Small intestine (tissue), 7 donors: ENCODE data around the gene OPRD1. TPM values are rescaled to one million over a fixed set of nuclear protein-coding genes. Genes with fewer than 3 reads are reported as not detected.

Source experiments
- DNase-seq, 2 donors: peaks; one replicate each; pipeline versions ENCODE4 v3.0.0 to v3.0.0-alpha.2; 2013
- FAIRE-seq: peaks from 2 replicates; lab custom pipeline; 2012; peaks lifted over from hg19 to GRCh38; lab: Jason Lieb, UNC
- H3K27ac ChIP-seq, 3 donors: one replicate each; pipeline ENCODE4 v1.5.1; 2013; ENCODE audit warnings: low read length in 2 of 3, mild to moderate bottlenecking in 2 of 3, control low read depth in 1 of 3, inconsistent platforms in 1 of 3, low read depth in 1 of 3, moderate library complexity in 1 of 3
- H3K27me3 ChIP-seq, 3 donors: one replicate each; pipeline ENCODE4 v1.6.1; 2013; ENCODE audit warnings: low read length in 3 of 3, inconsistent platforms in 1 of 3; ENCODE audit not compliant: control insufficient read depth in 3 of 3, insufficient read depth in 3 of 3
- H3K36me3 ChIP-seq, 3 donors: one replicate each; pipeline ENCODE4 v1.6.1; 2013; ENCODE audit warnings: low read length in 3 of 3, inconsistent platforms in 1 of 3, low read depth in 1 of 3, mild to moderate bottlenecking in 1 of 3, moderate library complexity in 1 of 3; ENCODE audit not compliant: control insufficient read depth in 3 of 3, insufficient read depth in 2 of 3
- H3K4me1 ChIP-seq, 3 donors: one replicate each; pipeline ENCODE4 v1.6.1; 2013; ENCODE audit warnings: low read length in 2 of 3, inconsistent platforms in 1 of 3, low read depth in 1 of 3, mild to moderate bottlenecking in 1 of 3, moderate library complexity in 1 of 3; ENCODE audit not compliant: control insufficient read depth in 3 of 3, insufficient read depth in 2 of 3
- H3K4me3 ChIP-seq, 3 donors: one replicate each; pipeline ENCODE4 v1.5.1; 2013; ENCODE audit warnings: low read length in 3 of 3, control low read depth in 1 of 3, inconsistent platforms in 1 of 3, low read depth in 1 of 3, mild to moderate bottlenecking in 1 of 3, moderate library complexity in 1 of 3
- H3K9me3 ChIP-seq, 2 donors: one replicate each; pipeline ENCODE4 v1.6.1; 2013; ENCODE audit warnings: low read depth in 1 of 2, low read length in 1 of 2; ENCODE audit not compliant: control insufficient read depth in 2 of 2, insufficient read depth in 1 of 2
- WGBS, 3 donors: extraction: QIAGEN DNeasy Blood & Tissue Kit; methylation state at CpG; one replicate each; pipeline ENCODE4 v1.1.7; 2013; 5-methylcytosine and 5-hydroxymethylcytosine counted together
- polyA plus RNA-seq, 4 donors: library from polyadenylated mRNA; stranded (reverse) in 3 of 4; unstranded in 1 of 4; fragments of 200-250 nt in 3 of 4; fragments of 120-200 nt in 1 of 4; gene quantifications; one replicate each; pipeline versions ENCODE4 v1.2.1 to v1.2.3, GENCODE V29; 2013
- donor health status: healthy with polysubstance abuse.
- donor health status: control.
- donor health status: control.
- donor health status: Bipolar disorder and iron deficiency.
- donor health status: healthy.

The OPRD1 gene
- polyA plus RNA-seq, 4 donors: 0.06 to 0.34 (median 0.27) TPM; not detected in 1

DNA sequence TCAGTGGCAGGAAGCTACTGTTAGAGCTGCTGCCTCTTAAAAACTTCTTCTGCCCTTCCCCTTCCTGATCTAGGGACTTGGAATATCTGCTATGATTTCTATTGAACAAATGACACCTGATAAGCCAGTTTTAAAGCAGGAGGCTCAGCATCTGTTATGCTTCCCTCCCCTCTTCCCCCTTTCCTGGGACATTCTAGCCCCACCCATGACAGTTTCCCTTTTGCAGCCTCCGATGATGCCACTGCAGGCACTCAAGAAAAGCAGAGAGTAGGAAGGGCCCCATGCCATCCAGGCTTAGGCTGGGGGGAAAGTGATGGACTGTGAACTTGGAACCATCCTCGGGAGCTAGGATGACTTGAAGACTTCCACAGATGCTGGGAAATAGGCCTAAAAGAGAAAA is 87.3 kb downstream of the OPRD1 start:
- Histone ChIP-seq H3K9me3 (no peaks in the 10 kb centered on the region), H3K4me1 (peaks cover 0 to 4% (median 0%) of the 10 kb centered on the region in 3 donors), H3K4me3 (no peak overlapping the region), H3K27ac (no peak overlapping the region), H3K36me3 (peaks cover 0 to 20% (median 0%) of the 10 kb centered on the region in 3 donors), H3K27me3 (no peaks in the 10 kb centered on the region)
- DNase-seq (no peak), FAIRE-seq (no peak)
- WGBS, 3 donors: 51 to 65% (median 56%) methylated on average over 2 of the region's 2 CpGs

GRCh38 chr1:28900562-28900961 is 88.6 kb downstream of the OPRD1 start:
- H3K4me1 ChIP-seq: peaks cover 0 to 4% (median 0%) of the 10 kb centered on the region in 3 donors
- WGBS, 3 donors: 87 to 95% (median 90%) methylated on average over 3 of the region's 3 CpGs
- H3K4me3 ChIP-seq: no peak overlapping the region
- peaks cover 0 to 3% of the 10 kb centered on the region in 2 donors for H3K9me3 ChIP-seq
- FAIRE-seq: no peak
- peaks cover 0 to 17% (median 0%) of the 10 kb centered on the region in 3 donors for H3K36me3 ChIP-seq
- DNase-seq: no peak
- no peak overlapping the region for H3K27ac ChIP-seq
- H3K27me3 ChIP-seq: no peaks in the 10 kb centered on the region

DNA sequence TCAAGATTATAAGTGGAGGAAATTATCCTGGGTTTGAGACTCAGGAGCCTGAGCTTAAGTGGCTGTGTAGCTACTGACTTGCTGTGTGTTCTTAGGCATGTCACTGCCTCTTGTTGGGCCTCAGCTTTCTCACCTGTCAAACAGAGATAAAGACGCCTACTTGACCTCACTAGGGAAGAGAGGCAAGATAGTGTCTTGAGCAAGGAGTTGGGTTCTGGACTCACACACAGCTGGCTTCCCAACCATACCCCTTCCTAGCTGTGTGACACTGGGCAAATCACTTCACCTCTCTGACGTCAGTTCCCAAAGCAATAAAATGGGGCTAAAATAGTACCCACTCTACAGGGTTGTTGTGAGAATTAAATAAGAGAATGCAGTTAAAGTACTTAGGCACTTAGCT is 90.8 kb downstream of the OPRD1 start:
- H3K27ac ChIP-seq: no peak overlapping the region
- H3K27me3 ChIP-seq: no peaks in the 10 kb centered on the region
- peaks cover 0 to 10% (median 0%) of the 10 kb centered on the region in 3 donors for H3K36me3 ChIP-seq
- peaks cover 0 to 3% of the 10 kb centered on the region in 2 donors for H3K9me3 ChIP-seq
- H3K4me1 ChIP-seq: peaks cover 0 to 4% (median 0%) of the 10 kb centered on the region in 3 donors
- FAIRE-seq (no peak), DNase-seq (no peak)
- WGBS, 3 donors: 78 to 94% (median 89%) methylated on average over 2 of the region's 2 CpGs
- H3K4me3 ChIP-seq: no peak overlapping the region

- no peak overlapping the region for H3K4me3 ChIP-seq
- H3K27ac ChIP-seq: no peak overlapping the region
- no peaks in the 10 kb centered on the region for H3K4me1 ChIP-seq
- FAIRE-seq (no peak), DNase-seq (no peak)
- H3K9me3 ChIP-seq: peaks cover 0 to 3% of the 10 kb centered on the region in 2 donors
- H3K36me3 ChIP-seq: peaks cover 0 to 5% (median 0%) of the 10 kb centered on the region in 3 donors
- H3K27me3 ChIP-seq: no peaks in the 10 kb centered on the region
- 95 to 99% (median 96%) methylated on average over 8 of the region's 8 CpGs for WGBS, 3 donors
Observed at GRCh38 chr1:28905921-28906666, 94.1 kb downstream of the OPRD1 start.

- H3K27ac ChIP-seq: no peak overlapping the region
- H3K9me3 ChIP-seq: peaks cover 0 to 3% of the 10 kb centered on the region in 2 donors
- FAIRE-seq (no peak), DNase-seq (no peak)
- 98 to 100% (median 100%) methylated on average over 2 of the region's 2 CpGs for WGBS, 3 donors
- H3K27me3 ChIP-seq: no peaks in the 10 kb centered on the region
- no peak overlapping the region for H3K4me3 ChIP-seq
- peaks cover 0 to 5% (median 0%) of the 10 kb centered on the region in 3 donors for H3K36me3 ChIP-seq
- H3K4me1 ChIP-seq: peaks cover 0 to 4% (median 0%) of the 10 kb centered on the region in 3 donors
Observed at GRCh38 chr1:28909198-28909597, 97.2 kb downstream of the OPRD1 start.

GRCh38 chr1:28910379-28911115 is 98.6 kb downstream of the OPRD1 start:
- FAIRE-seq (no peak), DNase-seq (no peak)
- Histone ChIP-seq H3K4me1 (peaks cover 0 to 4% (median 0%) of the 10 kb centered on the region in 3 donors), H3K4me3 (no peak overlapping the region), H3K36me3 (peaks cover 0 to 3% (median 0%) of the 10 kb centered on the region in 3 donors), H3K27ac (no peak overlapping the region), H3K27me3 (no peaks in the 10 kb centered on the region), H3K9me3 (no peaks in the 10 kb centered on the region)
- WGBS, 3 donors: 89 to 91% (median 90%) methylated on average over 7 of the region's 7 CpGs

- FAIRE-seq: no peak
- Histone ChIP-seq H3K36me3 (no peaks in the 10 kb centered on the region), H3K4me3 (peak overlapping the region; percentile 25 to 91 (median 70)), H3K4me1 (peaks cover 0 to 4% (median 0%) of the 10 kb centered on the region in 3 donors), H3K27me3 (no peaks in the 10 kb centered on the region), H3K9me3 (no peaks in the 10 kb centered on the region), H3K27ac (peak overlapping the region in 1 of 3 donors; percentile 64)
- DNase-seq: no peak
- 32 to 34% (median 33%) methylated on average over 9 to 10 of the region's 10 CpGs for WGBS, 3 donors
Observed at GRCh38 chr1:28913786-28914227, 101.8 kb downstream of the OPRD1 start.

GRCh38 chr1:28914228-28915030 is 102.5 kb downstream of the OPRD1 start, which contains the start of gene EPB41:
Gene EPB41, plus strand, starts transcription at chr1:28914569. Its CDS starts 72,869 bp downstream, at chr1:28987438.
- Histone ChIP-seq H3K4me3 (peak within 1 kb of the TSS; percentile 70 to 91 (median 78)), H3K4me1 (peaks cover 0 to 4% (median 0%) of the 10 kb centered on the region in 3 donors), H3K27ac (peak within 1 kb of the TSS; percentile 5 to 64 (median 57)), H3K27me3 (no peaks in the 10 kb centered on the region), H3K9me3 (no peaks in the 10 kb centered on the region), H3K36me3 (no peaks in the 10 kb centered on the region)
- FAIRE-seq: no peak
- 0% methylated on average over 49 to 95 of the region's 95 CpGs for whole genome bisulfite sequencing, 3 donors
- peak; percentile 83 to 96 for DNase-seq
